Measurements from ENCODE around the gene APOBEC3F.

APOBEC3F gene

GRCh38 chr22:39095971-39096370, 55.3 kb downstream of the APOBEC3F start:
- no peaks in the 10 kb centered on the region for H3K36me3 ChIP-seq
- no peak overlapping the region for H3K4me3 ChIP-seq

GRCh38 chr22:39097098-39098020, 56.7 kb downstream of the APOBEC3F start, which contains the start of gene APOBEC3H:
Gene APOBEC3H (plus strand): TSS chr22:39097244. CDS start chr22:39100279, 3,035 bp downstream.
- H3K27me3 ChIP-seq: peaks cover 0 to 6% of the 10 kb centered on the region in 2 donors
- no peaks in the 10 kb centered on the region for H3K36me3 ChIP-seq
- H3K4me3 ChIP-seq: no peak within 1 kb of the TSS
- H3K4me1 ChIP-seq: peaks cover 0 to 4% (median 0%) of the 10 kb centered on the region in 4 donors
- no peaks in the 10 kb centered on the region for H3K9me3 ChIP-seq
- TF ChIP-seq, protein P1, sequence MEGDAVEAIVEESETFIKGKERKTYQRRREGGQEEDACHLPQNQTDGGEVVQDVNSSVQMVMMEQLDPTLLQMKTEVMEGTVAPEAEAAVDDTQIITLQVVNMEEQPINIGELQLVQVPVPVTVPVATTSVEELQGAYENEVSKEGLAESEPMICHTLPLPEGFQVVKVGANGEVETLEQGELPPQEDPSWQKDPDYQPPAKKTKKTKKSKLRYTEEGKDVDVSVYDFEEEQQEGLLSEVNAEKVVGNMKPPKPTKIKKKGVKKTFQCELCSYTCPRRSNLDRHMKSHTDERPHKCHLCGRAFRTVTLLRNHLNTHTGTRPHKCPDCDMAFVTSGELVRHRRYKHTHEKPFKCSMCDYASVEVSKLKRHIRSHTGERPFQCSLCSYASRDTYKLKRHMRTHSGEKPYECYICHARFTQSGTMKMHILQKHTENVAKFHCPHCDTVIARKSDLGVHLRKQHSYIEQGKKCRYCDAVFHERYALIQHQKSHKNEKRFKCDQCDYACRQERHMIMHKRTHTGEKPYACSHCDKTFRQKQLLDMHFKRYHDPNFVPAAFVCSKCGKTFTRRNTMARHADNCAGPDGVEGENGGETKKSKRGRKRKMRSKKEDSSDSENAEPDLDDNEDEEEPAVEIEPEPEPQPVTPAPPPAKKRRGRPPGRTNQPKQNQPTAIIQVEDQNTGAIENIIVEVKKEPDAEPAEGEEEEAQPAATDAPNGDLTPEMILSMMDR (IDR thresholded peaks at IDR 0.05): no peak
- intact Hi-C loops (cut with DNase I; ENCODE audit: low total_unique reads): no loop called here
- no peak within 1 kb of the TSS for H3K27ac ChIP-seq
- DNase-seq: no peak

More at GRCh38 chr22:39095971-39096370, 55.3 kb downstream of the APOBEC3F start:
- Histone ChIP-seq H3K27ac (no peak overlapping the region), H3K4me1 (peaks cover 0 to 4% (median 0%) of the 10 kb centered on the region in 4 donors), H3K9me3 (no peaks in the 10 kb centered on the region), H3K27me3 (no peaks in the 10 kb centered on the region)
- TF ChIP-seq, protein P1 (IDR thresholded peaks at IDR 0.05): no peak
- no peak for DNase-seq
- intact Hi-C loops (cut with DNase I; ENCODE audit: low total_unique reads): no loop called here

DNA sequence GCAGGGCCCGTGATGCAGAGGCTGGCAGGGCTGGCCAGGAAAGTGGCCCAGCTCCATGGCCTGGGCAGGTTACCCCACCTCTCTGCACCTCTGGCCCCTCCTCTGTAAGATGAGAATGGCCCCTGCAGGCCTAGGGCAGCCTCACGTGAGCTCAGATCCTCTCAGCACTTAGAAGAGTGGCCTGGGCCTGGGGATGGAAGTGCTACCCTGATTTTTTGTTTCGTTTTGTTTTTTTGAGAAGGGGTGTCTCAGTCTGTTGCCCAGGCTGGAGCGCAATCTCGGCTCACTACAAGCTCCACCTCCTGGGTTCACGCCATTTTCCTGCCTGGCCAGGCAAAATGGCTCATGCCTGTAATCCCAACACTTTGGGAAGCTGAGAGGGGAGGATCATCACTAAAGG, 57.4 kb downstream of the APOBEC3F start:
- no peak overlapping the region for H3K4me3 ChIP-seq
- no peaks in the 10 kb centered on the region for H3K36me3 ChIP-seq
- TF ChIP-seq, protein P1 (IDR thresholded peaks at IDR 0.05): no peak
- no peak for DNase-seq
- H3K9me3 ChIP-seq: no peaks in the 10 kb centered on the region
- peaks cover 0 to 4% (median 0%) of the 10 kb centered on the region in 4 donors for H3K4me1 ChIP-seq
- intact Hi-C loops (cut with DNase I; ENCODE audit: low total_unique reads): no loop called here
- H3K27me3 ChIP-seq: peaks cover 0 to 9% of the 10 kb centered on the region in 2 donors
- H3K27ac ChIP-seq: no peak overlapping the region

DNA sequence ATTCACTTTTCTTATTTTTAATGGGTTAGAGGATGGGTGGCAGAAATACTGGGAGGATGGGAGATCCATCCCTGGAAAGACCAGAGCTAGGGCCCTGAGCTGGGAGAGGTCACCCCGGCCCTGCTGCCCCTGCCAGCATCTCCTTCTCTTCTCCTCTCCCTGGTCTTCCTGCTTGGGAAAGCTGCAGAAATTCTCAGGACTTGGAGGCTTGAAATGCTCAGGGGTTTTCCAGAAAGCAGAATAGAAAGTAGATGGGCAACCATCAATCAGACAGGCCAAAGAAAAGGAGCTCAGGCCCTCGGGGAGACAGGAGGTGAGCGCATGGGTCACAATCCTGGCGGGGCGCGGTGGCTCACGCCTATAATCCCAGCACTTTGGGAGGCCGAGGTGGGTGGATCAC, 57.9 kb downstream of the APOBEC3F start:
- intact Hi-C loops (cut with DNase I; ENCODE audit: low total_unique reads): no loop called here
- Histone ChIP-seq H3K36me3 (no peaks in the 10 kb centered on the region), H3K27ac (no peak overlapping the region), H3K4me1 (peaks cover 0 to 4% (median 0%) of the 10 kb centered on the region in 4 donors), H3K4me3 (no peak overlapping the region), H3K9me3 (no peaks in the 10 kb centered on the region), H3K27me3 (peaks cover 0 to 9% of the 10 kb centered on the region in 2 donors)
- no peak for DNase-seq
- TF ChIP-seq, protein P1 (IDR thresholded peaks at IDR 0.05): no peak

- no peak overlapping the region for H3K4me3 ChIP-seq
- no peak for DNase-seq
- intact Hi-C loops (cut with DNase I; ENCODE audit: low total_unique reads): no loop called here
- peaks cover 0 to 9% of the 10 kb centered on the region in 2 donors for H3K27me3 ChIP-seq
- no peaks in the 10 kb centered on the region for H3K9me3 ChIP-seq
- H3K4me1 ChIP-seq: peaks cover 0 to 4% (median 0%) of the 10 kb centered on the region in 4 donors
- H3K36me3 ChIP-seq: no peaks in the 10 kb centered on the region
- no peak overlapping the region for H3K27ac ChIP-seq
- TF ChIP-seq, protein P1 (IDR thresholded peaks at IDR 0.05): no peak
Measured at GRCh38 chr22:39101226-39101625, 60.6 kb downstream of the APOBEC3F start.

Data from tibial artery (tissue), 4 donors.